Effector CD4-positive, alpha-beta T cell (primary cell): ENCODE data around the gene ZCCHC13.
"Not testable (repeated sequence)": the region's sequence is repeated elsewhere in the genome, so short reads cannot be mapped to it uniquely, and the experiment has no call there.

ENCODE experiments used
- DNase-seq: peaks from one replicate; pipeline ENCODE4 v3.0.0-alpha.2; 2020

The ZCCHC13 gene

DNA sequence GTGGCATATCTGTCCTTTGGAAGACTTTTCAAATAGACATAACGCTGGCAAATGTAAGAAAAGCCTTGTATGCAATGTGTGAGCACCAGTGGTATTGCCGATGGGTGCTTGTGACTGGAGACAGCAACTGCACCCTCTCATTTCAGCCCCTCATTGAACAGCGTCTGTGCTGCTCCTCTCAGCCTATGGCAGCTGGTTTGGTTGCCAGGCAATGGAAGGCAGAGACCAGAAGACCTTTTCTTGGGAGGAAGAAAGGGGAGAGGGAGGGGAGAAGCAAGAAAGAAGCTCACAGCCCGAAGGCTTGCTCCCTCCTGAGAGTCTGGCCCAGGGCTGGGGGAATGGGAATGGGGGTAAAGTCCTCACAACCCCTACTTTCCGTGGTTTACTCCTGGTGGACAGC, 20.2 kb downstream of the ZCCHC13 start:
- DNase-seq, result no peak

DNA sequence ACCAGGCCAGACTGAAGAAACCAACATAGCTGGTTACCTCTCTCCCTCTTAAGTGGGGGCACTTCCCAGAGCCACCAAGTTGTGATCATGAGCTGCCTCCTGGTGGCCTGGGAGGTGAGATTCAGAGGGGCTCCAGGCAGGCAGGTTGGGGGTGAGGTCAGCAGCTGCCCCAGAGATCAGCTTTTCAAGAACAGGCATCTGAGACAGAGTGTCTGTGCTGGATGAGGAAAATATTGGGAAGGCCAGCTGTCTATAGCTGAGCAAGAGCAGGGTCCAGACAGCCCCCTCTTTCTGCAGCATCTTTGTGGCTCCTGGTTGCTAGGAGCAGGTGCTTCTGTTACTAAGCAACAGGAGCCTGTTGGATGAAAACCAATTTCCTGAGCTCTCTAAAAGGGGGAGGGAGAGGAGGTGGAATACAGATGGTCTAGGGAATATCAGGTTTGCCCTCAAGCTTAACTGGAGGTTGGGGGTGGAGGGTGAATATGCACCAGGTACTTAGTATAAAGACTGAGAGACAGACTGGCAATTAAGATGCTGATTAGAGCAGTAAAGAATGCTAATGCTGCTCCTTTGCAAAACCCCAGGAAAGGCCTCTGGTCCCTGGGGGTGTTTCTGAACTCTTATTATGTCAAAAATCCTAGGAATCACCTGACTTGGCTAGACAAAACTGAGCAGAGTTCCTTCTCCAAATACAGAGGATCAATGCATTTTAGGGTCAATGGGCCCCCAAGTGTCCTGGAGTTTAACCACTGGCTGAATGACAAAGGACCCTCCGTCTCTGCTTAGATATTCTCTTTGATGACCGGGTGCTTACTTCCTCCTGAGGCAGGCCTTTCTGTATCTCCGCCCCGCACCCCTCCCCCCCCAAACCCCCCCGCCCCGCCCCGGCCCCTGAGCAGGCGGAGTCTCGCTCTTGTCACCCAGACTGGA, 21.4 kb downstream of the ZCCHC13 start:
- DNase-seq, result no peak

- no peak for DNase-seq
Measured at GRCh38 chrX:74338852-74339251, 34.9 kb downstream of the ZCCHC13 start.

DNA sequence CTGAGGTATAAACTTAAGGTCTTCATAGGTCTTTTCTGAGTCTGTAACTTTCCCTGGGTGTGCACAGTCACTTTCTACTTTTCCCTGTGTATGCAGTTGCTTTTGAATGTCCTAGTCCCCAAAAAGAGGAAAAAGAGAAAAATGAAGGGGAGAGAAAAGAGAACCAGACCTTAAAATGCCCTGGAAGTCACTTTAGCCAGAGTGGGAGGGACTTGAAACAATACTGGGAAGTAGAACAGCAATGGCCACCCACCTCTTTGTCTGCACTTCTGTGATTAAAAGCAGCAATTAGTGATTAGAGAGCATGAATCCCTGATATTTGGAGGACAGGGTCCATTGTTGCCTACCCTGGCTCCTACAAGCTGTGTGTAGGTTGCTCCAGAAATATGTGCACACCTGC, 36.1 kb downstream of the ZCCHC13 start:
- no peak for DNase-seq

DNA sequence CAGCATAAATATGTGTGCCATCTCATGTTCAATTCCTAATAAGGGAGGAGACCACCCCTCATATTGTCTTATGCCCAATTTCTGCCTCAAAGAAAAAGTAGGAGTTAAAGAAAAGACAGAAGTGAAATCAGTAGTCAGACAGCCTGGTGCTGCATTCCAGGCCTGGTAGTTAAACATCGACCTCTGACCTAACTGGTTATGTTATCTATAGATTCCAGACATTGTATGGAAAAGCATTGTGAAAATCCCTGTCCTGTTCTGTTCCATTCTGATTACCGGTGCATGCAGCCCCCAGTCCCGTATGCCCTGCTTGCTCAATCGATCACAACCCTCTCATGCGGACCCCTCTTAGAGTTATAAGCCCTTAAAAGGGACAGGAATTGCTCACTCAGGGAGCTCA, 38.2 kb downstream of the ZCCHC13 start:
- not testable (repeated sequence) for DNase-seq

- peak; percentile 38 for DNase-seq
Measured at GRCh38 chrX:74343343-74344279, 39.6 kb downstream of the ZCCHC13 start.

DNA sequence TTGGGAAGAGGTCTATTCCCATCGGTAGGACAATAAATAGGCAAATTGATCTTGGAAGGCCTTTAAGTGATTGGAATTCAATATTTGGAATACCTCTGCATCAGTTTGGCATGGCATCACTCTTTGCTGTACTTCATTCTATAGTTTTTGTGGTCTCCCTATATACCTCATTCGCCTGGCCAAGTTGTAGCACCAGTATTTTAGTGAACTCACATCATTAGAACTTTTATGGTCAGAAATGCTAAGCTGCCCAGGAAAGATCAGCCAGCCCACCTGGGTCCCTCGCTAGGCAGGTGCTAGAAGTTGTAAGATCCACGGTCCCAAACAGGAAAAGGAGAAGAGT, 40.3 kb downstream of the ZCCHC13 start:
- no peak for DNase-seq

DNA sequence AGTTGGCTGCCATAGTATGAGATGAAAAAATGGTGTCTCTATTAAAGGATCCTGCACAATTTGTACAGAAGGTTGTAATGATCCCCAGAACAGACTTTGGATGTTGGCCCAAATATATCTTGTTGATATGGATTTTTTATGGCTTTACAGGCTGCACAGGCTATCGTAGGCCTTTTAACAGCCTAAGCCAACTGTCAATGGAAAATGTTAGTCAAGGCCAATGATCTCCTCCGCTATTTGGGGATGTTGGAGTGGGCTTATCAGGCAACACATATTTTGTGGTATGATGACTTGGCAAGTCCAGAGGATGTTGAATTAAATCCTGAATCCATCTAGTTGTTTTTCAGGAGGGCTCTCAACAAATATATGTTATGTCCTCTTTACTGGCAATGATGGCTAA, 42.1 kb downstream of the ZCCHC13 start:
- DNase-seq, result no peak

DNA sequence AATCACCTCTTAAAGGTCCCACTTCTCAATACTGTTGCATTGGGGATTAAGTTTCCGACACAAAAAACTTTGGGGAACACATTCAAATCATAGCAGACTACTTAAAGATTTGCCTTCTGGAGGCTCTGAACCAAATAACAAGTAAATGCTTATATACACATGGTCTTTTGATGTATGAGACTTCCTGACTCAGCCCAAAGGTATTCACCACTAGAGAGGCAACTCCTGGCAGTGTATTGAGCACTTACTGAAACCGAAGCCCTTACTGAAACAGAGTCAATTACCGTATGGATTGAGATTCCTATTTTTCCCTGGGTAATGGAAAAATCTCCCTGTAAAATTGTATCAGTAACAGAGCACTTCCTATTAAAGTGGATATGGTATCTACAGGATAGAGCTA, 45.4 kb downstream of the ZCCHC13 start:
- no peak for DNase-seq

DNA sequence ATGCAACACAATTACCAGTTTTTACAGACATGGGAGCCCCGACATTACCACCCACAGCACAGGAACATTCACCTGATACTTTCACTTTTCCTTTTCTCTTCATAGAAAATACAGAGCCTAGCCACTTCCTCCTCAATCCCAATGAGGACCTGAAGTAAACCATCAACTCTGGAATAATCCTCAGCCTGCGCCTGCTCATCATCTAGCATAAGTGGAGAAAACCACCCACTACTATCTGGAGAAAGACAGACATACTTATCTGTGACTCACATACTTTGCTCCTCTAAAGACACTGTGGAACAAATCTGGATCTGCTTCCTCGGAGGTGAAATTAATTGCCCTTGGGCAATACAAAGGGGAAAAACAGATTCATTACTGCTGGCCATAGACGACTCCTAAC, 47.8 kb downstream of the ZCCHC13 start:
- no peak for DNase-seq

DNA sequence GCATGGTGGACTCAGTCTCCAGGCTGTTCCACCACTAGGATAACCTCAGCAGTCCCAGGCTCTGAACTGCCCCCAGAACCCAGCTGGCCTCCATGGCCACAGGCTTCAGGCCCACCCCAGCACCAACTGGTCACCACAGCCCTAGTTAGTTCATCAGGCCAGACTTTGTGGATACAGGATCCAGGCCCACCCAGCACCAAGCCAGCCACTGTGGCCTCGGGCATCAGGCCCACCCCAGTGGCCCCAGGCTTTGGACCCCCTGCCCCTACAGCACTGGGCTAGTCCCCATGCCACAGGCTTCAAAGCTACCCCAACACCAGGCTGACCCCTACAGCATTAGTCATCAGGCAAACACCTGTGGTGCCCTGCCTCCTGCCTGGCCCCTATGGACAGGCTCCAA, 50.0 kb downstream of the ZCCHC13 start:
- DNase-seq, result no peak
